Peyer's patch (tissue), 4 donors: ENCODE data around the gene SULT2B1. TPM values are rescaled to one million over a fixed set of nuclear protein-coding genes. Genes with fewer than 3 reads are reported as not detected.

Experiments
- DNase-seq, 3 donors: peaks; one replicate each; pipeline ENCODE4 v3.0.0-alpha.2; 2017 to 2019
- H3K27ac ChIP-seq, 4 donors: fragments of 200-600 bp; sonication (generic); one replicate each; pipeline ENCODE4 v1.5.1; 2016 to 2019
- H3K27me3 ChIP-seq, 2 donors: fragments of 200-600 bp; sonication (generic); one replicate each; pipeline ENCODE4 v1.5.1; 2019
- H3K36me3 ChIP-seq, 3 donors: fragments of 200-600 bp; sonication (generic); one replicate each; pipeline ENCODE4 v1.5.1; 2016 to 2019
- H3K4me1 ChIP-seq, 4 donors: fragments of 200-600 bp; sonication (generic); one replicate each; pipeline ENCODE4 v1.5.1; 2016 to 2019
- H3K4me3 ChIP-seq, 4 donors: fragments of 200-600 bp; sonication (generic); 1 replicate in 3 of 4; 2 replicates in 1 of 4; pipeline ENCODE4 v1.5.1; 2016 to 2019; ENCODE audit warnings: mild to moderate bottlenecking in 1 of 4
- H3K9me3 ChIP-seq, 4 donors: fragments of 200-600 bp; sonication (generic); one replicate each; pipeline ENCODE4 v1.5.1; 2016 to 2019; ENCODE audit warnings: mild to moderate bottlenecking in 1 of 4
- POLR2A ChIP-seq, 2 donors: fragments of 450-650 bp; IDR thresholded peaks; one replicate each; pipeline ENCODE4 v1.5.1; 2017; ENCODE audit warnings: antibody characterized with exemption in 2 of 2, mild to moderate bottlenecking in 2 of 2, moderate library complexity in 2 of 2
- total RNA-seq, 4 donors: library from RNA; depleted of rRNA; stranded (reverse); fragments of >200 nt; gene quantifications; one replicate each; pipeline ENCODE4 v1.1.0, GENCODE V29; 2016
- TF ChIP-seq, protein P1 (sequence below), 6 experiments: fragments of 450-650 bp in 4 of 6; fragments of 200-600 bp in 2 of 6; sonication (generic) in 1 of 6; IDR thresholded peaks; one replicate each; pipeline ENCODE4 v1.5.1; 2017 to 2019; ENCODE audit warnings: antibody characterized with exemption in 6 of 6, mild to moderate bottlenecking in 3 of 6, moderate library complexity in 1 of 6

SULT2B1 gene
- total RNA-seq, 4 donors from 2014 or later, result 2.5 to 14.6 (median 5.9) TPM

DNA sequence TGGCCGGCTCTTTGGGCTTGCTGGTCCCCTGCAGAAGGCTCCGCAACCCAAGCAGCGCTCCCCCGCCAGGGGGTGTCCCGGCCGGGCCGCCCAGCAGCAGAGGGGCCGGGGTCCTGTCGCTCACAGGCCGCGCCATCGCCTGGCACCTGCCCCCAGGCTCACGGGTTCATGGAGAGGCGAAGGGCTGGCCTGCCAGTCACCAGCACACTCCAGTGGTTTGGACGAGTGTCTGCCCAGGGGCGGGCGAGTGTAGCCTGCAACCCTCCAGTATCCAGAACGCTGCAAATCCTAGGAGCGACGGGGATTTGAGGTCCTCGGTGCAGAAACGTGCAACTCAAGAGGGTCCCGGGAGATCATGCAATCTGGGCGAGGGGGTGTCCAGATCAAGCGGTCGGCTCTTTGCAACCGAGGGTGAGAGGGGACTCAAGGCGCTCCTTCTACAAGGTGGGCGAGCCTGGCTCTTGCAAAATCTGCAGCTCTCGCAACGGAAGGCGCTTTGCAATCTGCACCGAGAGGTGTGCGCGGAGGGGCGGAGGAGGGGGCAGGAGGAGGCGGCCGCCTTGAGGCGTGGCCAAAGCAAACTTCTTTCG is 85.0 kb downstream of the SULT2B1 start, which contains the start of gene DBP:
Gene DBP (minus strand): TSS at position 521 of the 590 bp plus-strand sequence. CDS start 385 bp downstream, at position 136.
- Histone ChIP-seq H3K36me3 (peaks cover 0 to 5% (median 0%) of the 10 kb centered on the region in 3 donors), H3K4me3 (peak within 1 kb of the TSS; percentile 70 to 91 (median 78)), H3K4me1 (peaks cover 6 to 45% (median 19%) of the 10 kb centered on the region in 4 donors), H3K9me3 (no peaks in the 10 kb centered on the region), H3K27ac (peak within 1 kb of the TSS; percentile 96 to 98 (median 96)), H3K27me3 (no peaks in the 10 kb centered on the region)
- DNase-seq, result peak in 2 of 3 donors; percentile 45 to 76
- TF ChIP-seq, protein P1, sequence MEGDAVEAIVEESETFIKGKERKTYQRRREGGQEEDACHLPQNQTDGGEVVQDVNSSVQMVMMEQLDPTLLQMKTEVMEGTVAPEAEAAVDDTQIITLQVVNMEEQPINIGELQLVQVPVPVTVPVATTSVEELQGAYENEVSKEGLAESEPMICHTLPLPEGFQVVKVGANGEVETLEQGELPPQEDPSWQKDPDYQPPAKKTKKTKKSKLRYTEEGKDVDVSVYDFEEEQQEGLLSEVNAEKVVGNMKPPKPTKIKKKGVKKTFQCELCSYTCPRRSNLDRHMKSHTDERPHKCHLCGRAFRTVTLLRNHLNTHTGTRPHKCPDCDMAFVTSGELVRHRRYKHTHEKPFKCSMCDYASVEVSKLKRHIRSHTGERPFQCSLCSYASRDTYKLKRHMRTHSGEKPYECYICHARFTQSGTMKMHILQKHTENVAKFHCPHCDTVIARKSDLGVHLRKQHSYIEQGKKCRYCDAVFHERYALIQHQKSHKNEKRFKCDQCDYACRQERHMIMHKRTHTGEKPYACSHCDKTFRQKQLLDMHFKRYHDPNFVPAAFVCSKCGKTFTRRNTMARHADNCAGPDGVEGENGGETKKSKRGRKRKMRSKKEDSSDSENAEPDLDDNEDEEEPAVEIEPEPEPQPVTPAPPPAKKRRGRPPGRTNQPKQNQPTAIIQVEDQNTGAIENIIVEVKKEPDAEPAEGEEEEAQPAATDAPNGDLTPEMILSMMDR (IDR thresholded peaks at IDR 0.05), result peak in 5 of 6 experiments; percentile 24 to 44 (median 26)
- TF ChIP-seq POLR2A (IDR thresholded peaks at IDR 0.05), result peak; percentile 71 to 84

DNA sequence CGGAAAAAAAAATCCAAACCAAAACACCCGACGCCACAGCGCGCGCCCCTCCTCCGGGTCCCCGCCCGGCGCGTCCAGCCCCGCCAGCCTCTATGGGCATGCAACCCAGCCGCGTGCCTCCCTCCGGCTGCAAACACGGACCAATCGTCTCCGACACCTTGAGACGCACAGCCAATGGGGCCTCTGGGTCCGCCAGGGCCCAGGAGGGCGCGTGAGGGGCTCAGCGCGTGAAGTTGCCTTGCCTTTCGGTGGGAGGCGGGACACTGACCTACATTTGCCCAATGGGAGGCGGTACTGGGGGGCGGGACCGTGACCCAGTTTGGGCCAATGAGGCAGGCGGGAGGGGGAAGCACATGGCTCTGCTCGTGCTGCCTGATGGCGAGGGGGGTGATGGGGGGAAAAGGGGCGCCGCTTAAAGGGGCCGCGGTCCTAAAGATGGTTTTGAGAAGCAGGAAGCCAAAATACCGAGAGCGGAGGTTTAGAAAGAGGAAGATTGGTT is 85.5 kb downstream of the SULT2B1 start:
- Histone ChIP-seq H3K4me1 (peaks cover 6 to 40% (median 17%) of the 10 kb centered on the region in 4 donors), H3K27ac (peak overlapping the region; percentile 96 to 98 (median 96)), H3K4me3 (peak overlapping the region; percentile 70 to 91 (median 78)), H3K9me3 (no peaks in the 10 kb centered on the region), H3K27me3 (no peaks in the 10 kb centered on the region), H3K36me3 (no peaks in the 10 kb centered on the region)
- TF ChIP-seq POLR2A (IDR thresholded peaks at IDR 0.05), result peak in 1 of 2 donors; percentile 20
- TF ChIP-seq, protein P1 (IDR thresholded peaks at IDR 0.05), result peak in 3 of 6 experiments; percentile 12 to 33 (median 13)
- peak; percentile 99 to 100 (median 99) for DNase-seq

DNA sequence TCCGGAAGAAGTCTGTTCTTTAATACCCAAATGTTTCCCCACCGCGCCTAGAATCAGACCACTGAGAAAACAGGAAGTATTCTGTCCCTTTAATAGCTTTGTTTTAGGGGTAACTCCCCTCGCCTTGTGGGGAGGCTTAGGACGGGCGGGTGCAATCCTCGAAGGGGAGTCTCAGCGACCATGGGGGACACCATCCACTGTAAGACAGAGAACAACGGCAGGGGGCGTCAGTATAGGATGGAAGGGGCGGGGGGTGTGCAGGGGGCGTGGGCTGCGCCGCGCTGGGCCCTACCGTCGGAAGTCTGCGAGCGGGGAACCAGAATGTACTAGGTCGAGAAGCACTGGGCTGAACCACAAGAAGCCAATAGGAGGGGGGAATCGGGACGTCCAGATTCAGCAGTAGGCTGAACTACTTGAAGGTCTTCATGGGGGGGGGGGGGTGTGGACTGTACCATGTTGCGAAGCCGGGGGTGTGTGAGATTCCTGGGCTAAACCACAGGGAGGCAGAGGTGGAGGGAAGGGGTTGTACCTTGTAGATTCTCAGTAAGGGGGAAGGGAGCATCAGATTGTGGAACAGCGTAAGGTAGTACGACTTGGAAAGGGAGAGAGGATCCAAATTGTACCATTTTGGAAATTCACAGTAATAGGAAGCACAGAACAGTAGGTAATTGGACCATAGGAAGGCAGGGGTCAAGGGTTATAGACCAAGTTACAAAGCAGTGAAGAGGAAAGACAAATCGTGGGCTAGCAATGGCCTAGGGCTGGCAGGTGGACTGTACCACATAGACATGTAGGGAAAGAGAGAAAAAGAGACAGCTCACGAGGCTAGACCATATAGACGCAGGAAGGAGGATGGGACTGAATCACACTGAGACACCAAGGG is 86.2 kb downstream of the SULT2B1 start:
- Histone ChIP-seq H3K4me3 (peak overlapping the region; percentile 70 to 91 (median 78)), H3K9me3 (no peaks in the 10 kb centered on the region), H3K27me3 (no peaks in the 10 kb centered on the region), H3K36me3 (no peaks in the 10 kb centered on the region), H3K27ac (peak overlapping the region; percentile 96 to 98 (median 96)), H3K4me1 (peaks cover 6 to 33% (median 14%) of the 10 kb centered on the region in 4 donors)
- TF ChIP-seq, protein P1 (IDR thresholded peaks at IDR 0.05), result no peak
- TF ChIP-seq POLR2A (IDR thresholded peaks at IDR 0.05), result peak; percentile 52 to 70
- peak; percentile 78 to 94 (median 86) for DNase-seq

DNA sequence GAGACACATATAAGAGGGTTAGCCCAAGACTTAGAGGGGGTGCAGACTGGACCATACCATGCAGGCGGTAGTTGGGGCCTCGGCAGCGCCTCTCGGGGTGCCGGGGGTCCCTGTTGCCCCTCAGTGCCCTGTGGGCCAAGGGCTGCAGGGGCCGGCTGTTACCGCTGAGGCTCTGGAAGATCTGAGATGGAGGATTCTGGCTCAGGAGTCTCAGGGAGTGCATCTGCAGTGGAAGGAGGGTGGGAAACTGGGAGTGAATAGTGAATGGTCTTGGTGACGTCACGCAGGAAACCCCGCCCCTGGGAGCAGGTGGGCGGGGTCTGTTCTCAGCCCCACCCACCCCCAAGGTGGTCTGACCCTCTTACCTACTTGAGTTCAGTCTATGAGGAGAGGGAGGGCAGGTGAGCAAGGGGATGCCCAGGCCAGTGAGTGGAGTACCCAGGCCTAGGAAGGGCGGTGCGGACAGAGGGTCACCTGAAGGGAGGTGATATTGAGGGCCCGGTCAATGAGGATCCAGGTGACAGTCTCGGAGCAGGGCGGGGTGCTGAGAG is 86.9 kb downstream of the SULT2B1 start:
- TF ChIP-seq, protein P1 (IDR thresholded peaks at IDR 0.05), result no peak
- TF ChIP-seq POLR2A (IDR thresholded peaks at IDR 0.05), result no peak
- Histone ChIP-seq H3K4me1 (peaks cover 2 to 26% (median 11%) of the 10 kb centered on the region in 4 donors), H3K36me3 (no peaks in the 10 kb centered on the region), H3K27ac (peak overlapping the region; percentile 96 to 98 (median 96)), H3K4me3 (peak overlapping the region in 3 of 4 donors; percentile 70 to 91 (median 77)), H3K27me3 (no peaks in the 10 kb centered on the region), H3K9me3 (no peaks in the 10 kb centered on the region)
- DNase-seq, result no peak
